NT2/D1 (cell line): ENCODE measurements around the gene KRT40.

ENCODE experiments used
- DNase-seq: peaks from one replicate; pipeline ENCODE4 v3.0.0-alpha.2; 2011; ENCODE audit warnings: low read depth, low spot score
- H3K27me3 ChIP-seq: 2 replicates; pipeline ENCODE4 v1.6.0; 2011; ENCODE audit warnings: mild to moderate bottlenecking; ENCODE audit not compliant: insufficient read length, insufficient read depth
- H3K36me3 ChIP-seq: 2 replicates; pipeline ENCODE4 v1.6.1; 2011; ENCODE audit warnings: mild to moderate bottlenecking, low read length, mixed read lengths; ENCODE audit not compliant: insufficient read depth, insufficient read length
- H3K4me1 ChIP-seq: 2 replicates; pipeline ENCODE4 v1.5.1; 2011; ENCODE audit not compliant: insufficient read depth, insufficient read length
- H3K4me3 ChIP-seq: 2 replicates; pipeline ENCODE4 v1.5.1; 2011; ENCODE audit warnings: low read depth; ENCODE audit not compliant: insufficient read length
- H3K9ac ChIP-seq: 2 replicates; pipeline ENCODE4 v1.6.0; 2011; ENCODE audit warnings: low read depth; ENCODE audit not compliant: insufficient read length
- H3K9me3 ChIP-seq: 2 replicates; pipeline ENCODE4 v1.5.1; 2011; ENCODE audit warnings: mild to moderate bottlenecking, low read length; ENCODE audit not compliant: insufficient read depth
- SUZ12 ChIP-seq: IDR thresholded peaks from 2 replicates; pipeline ENCODE4 v1.6.1; 2011; ENCODE audit not compliant: insufficient read length, insufficient read depth; ENCODE audit errors: extremely low read depth
- YY1 ChIP-seq: IDR thresholded peaks from 2 replicates; pipeline ENCODE4 v1.6.1; 2011; ENCODE audit not compliant: insufficient read length, insufficient read depth
- ZNF274 ChIP-seq: IDR thresholded peaks from 2 replicates; pipeline ENCODE4 v1.6.1; 2011; ENCODE audit warnings: mild to moderate bottlenecking, low read depth, low read length

Gene KRT40

GRCh38 chr17:40995116-40995515 is 11.0 kb upstream of the KRT40 start:
- Histone ChIP-seq H3K4me1 (peaks cover 2% of the 10 kb centered on the region), H3K4me3 (no peak overlapping the region), H3K36me3 (no peaks in the 10 kb centered on the region), H3K9me3 (peaks cover 4% of the 10 kb centered on the region; the same call in 1 of the 2 replicates), H3K27me3 (no peaks in the 10 kb centered on the region), H3K9ac (no peak overlapping the region)
- TF ChIP-seq YY1 (no peak), ZNF274 (no peak), SUZ12 (no peak)
- no peak for DNase-seq

- DNase-seq = no peak
These were observed 9.7 kb upstream of the KRT40 start, which contains the start of gene KRTAP3-3 for GRCh38 chr17:40993839-40994238. KRTAP3-3 (minus strand) TSS chr17:40994164; CDS start chr17:40994097, 67 bp downstream.

GRCh38 chr17:40993084-40993483 is 9.0 kb upstream of the KRT40 start:
- peaks cover 4% of the 10 kb centered on the region; the same call in 1 of the 2 replicates for H3K9me3 ChIP-seq
- H3K36me3 ChIP-seq = no peaks in the 10 kb centered on the region
- no peak overlapping the region for H3K9ac ChIP-seq
- H3K27me3 ChIP-seq = no peaks in the 10 kb centered on the region
- H3K4me3 ChIP-seq = no peak overlapping the region
- H3K4me1 ChIP-seq = peaks cover 2% of the 10 kb centered on the region
- TF ChIP-seq ZNF274 = no peak
- TF ChIP-seq YY1 = no peak
- TF ChIP-seq SUZ12 = no peak
- no peak for DNase-seq

More at GRCh38 chr17:40993839-40994238, 9.7 kb upstream of the KRT40 start, which contains the start of gene KRTAP3-3:
- TF ChIP-seq YY1 = no peak
- no peak for TF ChIP-seq ZNF274
- TF ChIP-seq SUZ12 = no peak
- H3K27me3 ChIP-seq = no peaks in the 10 kb centered on the region
- peaks cover 4% of the 10 kb centered on the region; the same call in 1 of the 2 replicates for H3K9me3 ChIP-seq
- H3K9ac ChIP-seq = no peak within 1 kb of the TSS
- no peak within 1 kb of the TSS for H3K4me3 ChIP-seq
- no peaks in the 10 kb centered on the region for H3K36me3 ChIP-seq
- H3K4me1 ChIP-seq = peaks cover 2% of the 10 kb centered on the region

GRCh38 chr17:40992666-40993065 is 8.5 kb upstream of the KRT40 start:
- Histone ChIP-seq H3K27me3 (no peaks in the 10 kb centered on the region), H3K36me3 (no peaks in the 10 kb centered on the region), H3K9ac (no peak overlapping the region), H3K9me3 (peaks cover 4% of the 10 kb centered on the region; the same call in 1 of the 2 replicates), H3K4me3 (no peak overlapping the region), H3K4me1 (peaks cover 2% of the 10 kb centered on the region)
- TF ChIP-seq YY1 = no peak
- TF ChIP-seq SUZ12 = no peak
- no peak for TF ChIP-seq ZNF274
- DNase-seq = no peak

- Histone ChIP-seq H3K9ac (no peak overlapping the region), H3K27me3 (no peaks in the 10 kb centered on the region), H3K4me3 (no peak overlapping the region), H3K36me3 (no peaks in the 10 kb centered on the region), H3K9me3 (peaks cover 4% of the 10 kb centered on the region; the same call in 1 of the 2 replicates), H3K4me1 (no peaks in the 10 kb centered on the region)
- TF ChIP-seq YY1 (no peak), SUZ12 (no peak), ZNF274 (no peak)
- no peak for DNase-seq
These were observed 2.8 kb upstream of the KRT40 start for GRCh38 chr17:40986920-40987319.

GRCh38 chr17:40981115-40981514 is 3.0 kb downstream of the KRT40 start:
- DNase-seq = no peak
- Histone ChIP-seq H3K9ac (no peak overlapping the region), H3K4me3 (no peak overlapping the region), H3K9me3 (no peaks in the 10 kb centered on the region), H3K27me3 (no peaks in the 10 kb centered on the region), H3K36me3 (no peaks in the 10 kb centered on the region), H3K4me1 (peaks cover 3% of the 10 kb centered on the region)
- TF ChIP-seq SUZ12 (no peak), ZNF274 (no peak), YY1 (no peak)

GRCh38 chr17:40980596-40980995 is 3.5 kb downstream of the KRT40 start:
- Histone ChIP-seq H3K9me3 (no peaks in the 10 kb centered on the region), H3K27me3 (no peaks in the 10 kb centered on the region), H3K9ac (no peak overlapping the region), H3K4me1 (peaks cover 3% of the 10 kb centered on the region), H3K4me3 (no peak overlapping the region), H3K36me3 (no peaks in the 10 kb centered on the region)
- no peak for TF ChIP-seq YY1
- DNase-seq = no peak
